ENCODE data around the gene BORCS8. TPM values are rescaled to one million over a fixed set of nuclear protein-coding genes. Genes with fewer than 3 reads are reported as not detected.

The BORCS8 gene
- total and polyA plus RNA-seq, 2 donors (not counting 3 experiments of a cell fraction or from before 2014, with no cell fraction given): 37.4 to 45.8 TPM

GRCh38 chr19:19154768-19155494 lies 37.0 kb downstream of the BORCS8 start:
- no peaks in the 10 kb centered on the region for H3K27me3 ChIP-seq (ENCODE audit: control insufficient read depth in 2 of 2, insufficient read depth in 2 of 2, low read length in 2 of 2)
- no peak overlapping the region for H3K4me3 ChIP-seq (replicated peaks in 1 of 3; ENCODE audit: insufficient read depth in 1 of 3, low read depth in 1 of 3, low read length in 3 of 3)
- BruUV-seq (replicated peaks): no TSS peak
- H4K20me1 ChIP-seq (replicated peaks; ENCODE audit: control insufficient read depth, extremely low read depth, insufficient read depth, low read length): no peaks in the 10 kb centered on the region
- DNase-seq (ENCODE audit: low read depth, low spot score): no peak
- H3K4me2 ChIP-seq (ENCODE audit: insufficient read depth, low read length): no peak overlapping the region
- H3K9ac ChIP-seq (replicated peaks; ENCODE audit: extremely low read depth, insufficient read depth, low read length): no peak overlapping the region
- no peak overlapping the region for H3K27ac ChIP-seq (ENCODE audit: insufficient read depth, low read depth, low read length)
- TF ChIP-seq MYC (IDR thresholded peaks at IDR 0.05; ENCODE audit: low read depth, low read length) (no peak), EZH2 (IDR thresholded peaks at IDR 0.05; ENCODE audit: borderline replicate concordance, low read depth, low read length, severe bottlenecking) (no peak), GATA2 (IDR thresholded peaks at IDR 0.05; ENCODE audit: insufficient read depth, insufficient read length, low read depth, low read length) (no peak), JUN (IDR thresholded peaks at IDR 0.05; ENCODE audit: borderline replicate concordance, insufficient read depth, insufficient read length, low read depth) (no peak), POLR2AphosphoS5 (IDR thresholded peaks at IDR 0.05; ENCODE audit: insufficient read depth, low read depth, low read length) (no peak), FOS (IDR thresholded peaks at IDR 0.05; ENCODE audit: borderline replicate concordance, insufficient read depth, low read length) (no peak), MAX (IDR thresholded peaks at IDR 0.05; ENCODE audit: insufficient read depth, insufficient read length) (no peak), CTCF (IDR thresholded peaks at IDR 0.05; ENCODE audit: extremely low read depth in 1 of 2, insufficient read depth in 1 of 2, low read depth in 1 of 2, low read length in 2 of 2) (no peak), POLR2A (IDR thresholded peaks at IDR 0.05; ENCODE audit: low read depth, low read length) (no peak)
- H3K4me1 ChIP-seq (ENCODE audit: control insufficient read depth, extremely low read depth, insufficient read depth, low read length): no peaks in the 10 kb centered on the region
- ChIA-PET CTCF (interaction anchor here (0.7 to 4.4 kb wide), 3 partner anchors 9 to 20 kb away, joined by 3 to 23 read pairs (median 9); no protein-coding TSS in a partner anchor), POLR2A (interaction anchor here (0.6 kb wide), 1 partner anchor 862 kb away, joined by 6 read pairs; no protein-coding TSS in a partner anchor)
- no peak for FAIRE-seq
- H3K9me3 ChIP-seq (replicated peaks; ENCODE audit: control insufficient read depth, insufficient read depth, low read length): no peaks in the 10 kb centered on the region
- dilution Hi-C loops (cut with MboI; ENCODE audit: extremely low pct_ligation_motif_present, low sequenced_read_pairs): no loop called here
- no peaks in the 10 kb centered on the region for H3K79me2 ChIP-seq (ENCODE audit: control insufficient read depth, insufficient read depth, low read length)
- H3K36me3 ChIP-seq (ENCODE audit: control insufficient read depth in 2 of 2, extremely low read depth in 1 of 2, insufficient read depth in 2 of 2, low read length in 2 of 2): no peaks in the 10 kb centered on the region
- no peak overlapping the region for H2AFZ ChIP-seq (ENCODE audit: low read depth, low read length)
- no peaks in the 10 kb centered on the region for H3K9me1 ChIP-seq (replicated peaks; ENCODE audit: control insufficient read depth, extremely low read depth, insufficient read depth, low read length)
- intact Hi-C loops (cut with micrococcal nuclease): no loop called here
